Ishikawa (cell line): ENCODE results near the gene PTPRO.

Source experiments
- CEBPB ChIP-seq: IDR thresholded peaks from 2 replicates; pipeline ENCODE4 v1.6.1; 2012
- CREB1 ChIP-seq: IDR thresholded peaks from 2 replicates; pipeline ENCODE4 v1.6.1; 2012; ENCODE audit warnings: low read depth
- EP300 ChIP-seq: IDR thresholded peaks from 2 replicates; pipeline ENCODE4 v1.6.1; 2012; ENCODE audit warnings: borderline replicate concordance
- FOXM1 ChIP-seq: IDR thresholded peaks from 2 replicates; pipeline ENCODE4 v1.6.1; 2012; ENCODE audit warnings: low read depth, borderline replicate concordance
- MAX ChIP-seq: IDR thresholded peaks from 2 replicates; pipeline ENCODE4 v1.6.1; 2012
- NFIC ChIP-seq: IDR thresholded peaks from 2 replicates; pipeline ENCODE4 v1.6.1; 2012
- RAD21 ChIP-seq: IDR thresholded peaks from 2 replicates; pipeline ENCODE4 v1.6.1; 2012; ENCODE audit warnings: low read depth
- REST ChIP-seq: IDR thresholded peaks from 2 replicates; pipeline ENCODE4 v1.6.1; 2012; ENCODE audit warnings: low read depth, mild to moderate bottlenecking
- TAF1 ChIP-seq: IDR thresholded peaks from 2 replicates; pipeline ENCODE4 v1.6.1; 2012; ENCODE audit warnings: low read depth, mild to moderate bottlenecking
- TCF12 ChIP-seq: IDR thresholded peaks from 2 replicates; pipeline ENCODE4 v1.6.1; 2012; ENCODE audit warnings: low read depth
- TEAD4 ChIP-seq: IDR thresholded peaks from 2 replicates; pipeline ENCODE4 v1.6.1; 2012
- USF1 ChIP-seq: IDR thresholded peaks from 2 replicates; pipeline ENCODE4 v1.6.1; 2012
- YY1 ChIP-seq: IDR thresholded peaks from 2 replicates; pipeline ENCODE4 v1.6.1; 2012; ENCODE audit warnings: low read depth
- ZBTB7A ChIP-seq: IDR thresholded peaks from 2 replicates; pipeline ENCODE4 v1.6.1; 2012; ENCODE audit warnings: low read depth

- TF ChIP-seq MAX (no peak), CEBPB (no peak), ZBTB7A (no peak), TAF1 (no peak), YY1 (no peak), EP300 (no peak), TCF12 (no peak), USF1 (no peak), NFIC (no peak), REST (no peak), RAD21 (no peak), TEAD4 (no peak), CREB1 (no peak), FOXM1 (no peak)
Measured at GRCh38 chr12:15289192-15289591, 33.1 kb upstream of the PTPRO start.
